ENCODE measurements around the gene ZSWIM4. TPM values are rescaled to one million over a fixed set of nuclear protein-coding genes. Genes with fewer than 3 reads are reported as not detected.

ZSWIM4 gene
- total RNA-seq, 1 donor, result 6.7 TPM

GRCh38 chr19:13826652-13827235 lies 31.5 kb downstream of the ZSWIM4 start:
- no peak for DNase-seq (ENCODE audit: low read depth)
- no peak for TF ChIP-seq CTCF (IDR thresholded peaks at IDR 0.05; ENCODE audit: insufficient read depth, low read length)
- H3K4me3 ChIP-seq (ENCODE audit: low read depth, low read length), result no peak overlapping the region

- TF ChIP-seq CTCF (IDR thresholded peaks at IDR 0.05; ENCODE audit: insufficient read depth, low read length), result no peak
- H3K4me3 ChIP-seq (ENCODE audit: low read depth, low read length), result no peak overlapping the region
- no peak for DNase-seq (ENCODE audit: low read depth)
Measured at GRCh38 chr19:13827656-13828055, 32.4 kb downstream of the ZSWIM4 start.

GRCh38 chr19:13830114-13830740 lies 35.0 kb downstream of the ZSWIM4 start:
- no peak for DNase-seq (ENCODE audit: low read depth)

DNA sequence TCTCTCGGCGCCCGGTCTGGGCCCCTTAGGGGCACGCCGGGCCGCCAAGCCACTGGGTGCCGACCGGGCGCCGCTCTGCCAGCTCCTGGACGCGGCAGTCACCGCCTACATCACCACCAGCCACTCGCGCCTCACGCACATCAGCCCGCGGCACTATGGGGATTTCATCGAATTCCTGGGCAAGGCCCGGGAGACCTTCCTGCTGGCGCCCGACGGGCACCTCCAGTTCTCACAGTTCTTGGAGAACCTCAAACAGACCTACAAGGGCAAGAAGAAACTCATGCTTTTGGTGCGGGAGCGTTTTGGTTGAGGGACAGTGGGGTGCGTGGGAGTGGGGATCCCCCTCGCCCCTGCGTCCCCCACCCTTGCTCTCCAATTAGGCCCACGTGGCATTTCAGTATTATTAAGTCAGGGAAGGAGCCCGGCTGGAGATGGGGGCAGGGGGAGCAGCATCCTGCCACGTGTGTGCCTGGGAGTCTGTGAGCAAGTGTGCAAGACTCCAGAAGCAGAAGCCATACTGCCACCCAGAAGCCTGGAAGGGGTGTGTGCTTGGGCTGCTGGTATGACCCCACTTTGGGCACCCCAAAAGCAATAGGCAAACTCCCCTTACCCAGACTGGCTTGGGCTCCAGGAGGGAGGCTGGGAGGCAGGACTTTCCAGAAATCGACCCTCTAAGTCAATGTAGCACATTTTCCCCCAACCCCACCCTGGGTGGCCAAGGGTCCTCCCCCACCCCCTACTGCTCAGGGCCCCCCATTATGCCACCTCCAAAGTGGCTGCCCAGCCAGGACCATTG lies 35.7 kb downstream of the ZSWIM4 start:
- DNase-seq (ENCODE audit: low read depth), result no peak
- TF ChIP-seq CTCF (IDR thresholded peaks at IDR 0.05; ENCODE audit: insufficient read depth, low read length), result no peak
- H3K4me3 ChIP-seq (ENCODE audit: low read depth, low read length), result no peak overlapping the region

More at GRCh38 chr19:13830114-13830740, 35.0 kb downstream of the ZSWIM4 start:
- no peak overlapping the region for H3K4me3 ChIP-seq (ENCODE audit: low read depth, low read length)
- no peak for TF ChIP-seq CTCF (IDR thresholded peaks at IDR 0.05; ENCODE audit: insufficient read depth, low read length)

DNA sequence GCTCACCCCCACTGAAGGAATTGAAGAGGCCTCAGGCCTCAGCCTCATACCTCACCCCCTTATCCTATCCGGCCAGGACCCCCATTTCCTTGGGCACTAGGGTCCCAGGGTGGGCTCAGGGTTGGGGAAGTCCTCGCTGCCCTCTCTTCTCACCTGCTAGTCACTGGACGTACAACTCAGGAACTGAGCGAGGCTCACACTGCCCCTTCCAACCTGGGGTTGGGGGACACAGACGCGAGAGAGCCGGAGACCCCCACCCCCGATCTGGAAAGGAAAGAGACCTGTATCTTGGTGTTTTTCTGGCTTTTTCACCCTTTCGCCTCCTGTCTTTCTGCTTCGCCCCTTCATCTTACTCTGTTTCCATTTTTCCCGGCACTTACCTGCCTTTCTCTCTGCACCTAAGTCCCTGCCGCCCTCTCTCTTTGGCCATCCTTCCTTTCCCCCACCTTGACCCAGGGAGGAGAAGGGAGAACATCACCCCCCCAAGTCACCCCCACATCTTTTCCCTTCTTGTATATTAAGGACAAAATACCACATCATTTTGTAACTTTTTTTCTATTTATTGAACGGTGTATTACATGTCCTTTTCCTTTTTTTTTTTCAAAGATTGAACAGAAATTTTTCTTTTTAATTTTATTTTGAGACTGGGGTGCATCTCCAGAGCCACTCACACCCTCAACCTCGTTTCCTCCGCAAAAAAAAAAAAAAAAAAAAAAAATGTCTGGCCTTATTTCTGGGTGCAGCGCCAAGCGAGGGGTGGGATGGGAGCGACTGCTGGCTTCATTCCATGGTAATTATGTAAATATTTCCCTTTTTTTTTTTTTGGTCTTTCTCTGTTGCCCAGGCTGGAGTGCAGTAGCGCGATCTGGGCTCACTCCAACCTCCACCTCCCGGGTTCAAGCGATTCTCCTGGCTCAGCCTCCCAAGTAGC lies 36.6 kb downstream of the ZSWIM4 start:
- DNase-seq (ENCODE audit: low read depth), result no peak

More for the DNA sequence above, 36.6 kb downstream of the ZSWIM4 start:
- TF ChIP-seq CTCF (IDR thresholded peaks at IDR 0.05; ENCODE audit: insufficient read depth, low read length), result no peak
- H3K4me3 ChIP-seq (ENCODE audit: low read depth, low read length), result no peak overlapping the region

All from fibroblast of the aortic adventitia (primary cell).